Activated CD4-positive, alpha-beta T cell treated with anti-CD3 and anti-CD28 coated beads for 36 hours (primary cell): ENCODE results near the gene MSRB1. TPM values are rescaled to one million over a fixed set of nuclear protein-coding genes. Genes with fewer than 3 reads are reported as not detected.
"Not testable (repeated sequence)": the region's sequence is repeated elsewhere in the genome, so short reads cannot be mapped to it uniquely, and the experiment has no call there.

Experiments
- ATAC-seq: fragments of 200-7000 bp; cut with Tn5 transposase; one replicate; pipeline ENCODE4 v1.10.0; 2021; ENCODE audit warnings: mild to moderate bottlenecking, moderate library complexity
- CTCF ChIA-PET: fragments of 350-600 bp; sonication (Branson Sonifier 250); formaldehyde crosslinking; loops from one replicate; lab custom pipeline; 2021; ENCODE audit warnings: antibody characterized with exemption; lab: Charles Lee
- POLR2A ChIA-PET: fragments of 350-600 bp; sonication (Branson Sonifier 250); formaldehyde crosslinking; loops from one replicate; lab custom pipeline; 2021; ENCODE audit warnings: antibody characterized with exemption, inconsistent platforms; lab: Charles Lee
- DNase-seq: peaks from one replicate; pipeline ENCODE4 v3.0.0-alpha.2; 2020
- H3K27ac Mint-ChIP-seq: one replicate; pipeline ENCODE4 v1.8.0; 2021; ENCODE audit warnings: mixed read lengths
- H3K27me3 Mint-ChIP-seq: one replicate; pipeline ENCODE4 v1.8.0; 2021; ENCODE audit warnings: mixed read lengths
- H3K36me3 Mint-ChIP-seq: one replicate; pipeline ENCODE4 v1.8.0; 2021; ENCODE audit warnings: low read depth, mixed read lengths
- H3K4me1 Mint-ChIP-seq: one replicate; pipeline ENCODE4 v1.8.0; 2021; ENCODE audit warnings: mixed read lengths
- H3K4me3 Mint-ChIP-seq: one replicate; pipeline ENCODE4 v1.8.0; 2021; ENCODE audit warnings: mild to moderate bottlenecking, moderate library complexity, mixed read lengths
- H3K9me3 Mint-ChIP-seq: one replicate; pipeline ENCODE4 v1.8.0; 2021; ENCODE audit warnings: low read depth, mixed read lengths
- intact Hi-C, 2 experiments: fragments of 100-400 bp; cut with DNase I in 1 of 2; cut with micrococcal nuclease in 1 of 2; formaldehyde crosslinking; loops; one replicate each; pipeline versions ENCODE4 v1.14.2 to v1.15.1; 2022 to 2024; cut with DNase I, micrococcal nuclease
- total RNA-seq, 2 experiments: library from RNA; stranded (reverse); gene quantifications; one replicate each; pipeline ENCODE4 v1.2.3, GENCODE V29; 2021

The MSRB1 gene
- total RNA-seq, 2 experiments from 2014 or later = 17.3 to 21.8 TPM

DNA sequence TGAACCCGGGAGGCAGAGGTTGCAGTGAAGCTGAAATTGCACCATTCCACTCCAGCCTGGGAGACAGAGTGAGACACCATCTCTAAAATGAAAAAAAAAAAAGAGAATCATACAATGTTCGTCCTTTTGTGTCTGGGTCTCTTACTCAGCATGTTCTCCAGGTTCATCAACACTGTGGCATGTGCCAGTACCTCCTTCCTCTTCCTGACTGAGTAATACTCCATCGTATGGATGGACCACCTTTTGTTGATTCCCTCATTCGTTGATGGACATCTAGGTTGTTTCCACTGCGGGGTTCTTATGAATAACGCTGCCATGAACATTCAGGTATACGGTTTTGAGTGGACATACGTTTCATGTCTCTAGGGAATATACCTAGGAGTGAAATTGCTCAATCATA lies 20.6 kb downstream of the MSRB1 start:
- Mint-ChIP-seq H3K4me1 (no peaks in the 10 kb centered on the region), H3K9me3 (no peaks in the 10 kb centered on the region), H3K36me3 (no peaks in the 10 kb centered on the region), H3K4me3 (no peak overlapping the region), H3K27ac (no peak overlapping the region), H3K27me3 (peaks cover 39% of the 10 kb centered on the region)
- DNase-seq (no peak), ATAC-seq (no peak)
- CTCF ChIA-PET = no interaction called here
- intact Hi-C loops = no loop called here
- POLR2A ChIA-PET = no interaction called here

DNA sequence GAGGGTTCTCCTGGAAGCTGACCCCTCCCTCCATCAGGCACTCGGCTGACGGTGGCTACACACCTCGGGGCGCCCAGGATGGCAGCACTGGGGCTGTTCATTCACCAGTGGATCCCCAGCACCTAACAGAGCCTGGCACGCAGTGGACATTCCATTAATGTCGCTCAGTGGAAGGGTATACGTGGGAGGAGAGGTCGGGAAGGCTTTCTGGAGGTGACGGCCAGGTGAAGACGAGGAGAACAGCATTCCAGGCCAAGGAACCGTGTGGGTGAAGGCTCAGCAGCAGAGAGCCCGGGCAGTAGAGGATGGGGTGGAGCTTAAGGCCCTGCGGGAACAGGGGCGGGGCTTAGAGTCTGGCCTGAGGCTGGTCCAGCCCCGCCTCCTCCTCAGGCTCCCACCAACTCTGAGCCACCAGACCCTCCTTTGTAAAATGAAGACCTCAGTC lies 22.2 kb downstream of the MSRB1 start:
- ATAC-seq (peak; percentile 69), DNase-seq (peak; percentile 38)
- Mint-ChIP-seq H3K27ac (no peak overlapping the region), H3K36me3 (no peaks in the 10 kb centered on the region), H3K9me3 (no peaks in the 10 kb centered on the region), H3K4me3 (no peak overlapping the region), H3K4me1 (no peaks in the 10 kb centered on the region), H3K27me3 (peaks cover 48% of the 10 kb centered on the region)
- POLR2A ChIA-PET = no interaction called here
- intact Hi-C loops = no loop called here
- CTCF ChIA-PET = no interaction called here

DNA sequence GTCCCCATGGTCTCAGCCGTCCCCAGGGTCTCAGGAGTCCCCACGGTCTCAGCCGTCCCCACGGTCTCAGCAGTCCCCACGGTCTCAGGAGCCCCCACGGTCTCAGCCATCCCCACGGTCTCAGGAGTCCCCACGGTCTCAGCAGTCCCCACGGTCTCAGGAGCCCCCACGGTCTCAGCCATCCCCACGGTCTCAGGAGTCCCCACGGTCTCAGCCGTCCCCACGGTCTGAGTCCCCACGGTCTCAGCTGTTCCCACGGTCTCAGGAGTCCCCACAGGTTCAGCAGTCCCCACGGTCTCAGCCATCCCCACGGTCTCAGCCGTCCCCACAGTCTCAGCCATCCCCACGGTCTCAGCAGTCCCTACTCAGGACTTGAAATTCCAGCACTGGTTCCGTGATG lies 22.9 kb downstream of the MSRB1 start:
- peaks cover 51% of the 10 kb centered on the region for H3K27me3 Mint-ChIP-seq
- H3K36me3 Mint-ChIP-seq, DNase-seq, H3K27ac Mint-ChIP-seq, H3K4me3 Mint-ChIP-seq, H3K9me3 Mint-ChIP-seq, POLR2A ChIA-PET, intact Hi-C loops, ATAC-seq, CTCF ChIA-PET, H3K4me1 Mint-ChIP-seq: not testable (repeated sequence)

DNA sequence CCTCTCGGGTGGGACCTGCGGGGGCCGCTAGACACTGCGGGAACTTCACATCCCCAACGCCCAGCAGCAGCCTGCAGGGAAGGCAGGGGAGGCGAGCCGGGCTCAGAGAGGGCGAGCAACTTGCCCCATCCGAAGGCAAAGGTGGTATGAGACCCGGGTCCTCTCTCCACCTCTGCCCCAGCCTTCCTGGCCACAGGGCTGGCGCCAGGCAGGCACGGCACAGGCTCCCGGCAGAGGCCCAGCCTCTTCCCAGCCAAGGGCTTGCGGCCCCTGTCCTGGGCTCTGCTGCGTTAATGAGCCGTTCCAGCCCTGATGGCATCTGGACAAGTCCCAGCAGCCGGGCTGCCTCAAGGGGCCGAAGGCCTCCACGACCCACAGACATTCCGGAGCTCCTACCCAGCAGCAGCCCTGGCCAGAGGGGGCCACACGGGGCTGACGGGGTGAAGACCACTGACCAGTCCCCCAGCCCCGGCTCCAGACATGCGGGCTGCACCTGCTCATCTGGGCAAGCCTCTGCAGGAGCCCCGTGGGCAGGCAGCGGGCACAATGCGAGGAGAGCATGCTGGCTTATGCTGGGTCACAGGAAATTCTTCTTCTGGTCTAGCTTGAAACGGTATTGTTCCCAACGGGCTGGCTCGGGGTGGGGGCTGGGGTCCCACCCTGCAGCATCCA lies 23.5 kb downstream of the MSRB1 start:
- ATAC-seq = no peak
- ChIA-PET POLR2A (no interaction called here), CTCF (no interaction called here)
- intact Hi-C loops = no loop called here
- H3K27me3 Mint-ChIP-seq = peaks cover 52% of the 10 kb centered on the region
- H3K4me1 Mint-ChIP-seq = no peaks in the 10 kb centered on the region
- DNase-seq = no peak
- no peak overlapping the region for H3K27ac Mint-ChIP-seq
- H3K9me3 Mint-ChIP-seq = no peaks in the 10 kb centered on the region
- H3K36me3 Mint-ChIP-seq = no peaks in the 10 kb centered on the region
- no peak overlapping the region for H3K4me3 Mint-ChIP-seq

DNA sequence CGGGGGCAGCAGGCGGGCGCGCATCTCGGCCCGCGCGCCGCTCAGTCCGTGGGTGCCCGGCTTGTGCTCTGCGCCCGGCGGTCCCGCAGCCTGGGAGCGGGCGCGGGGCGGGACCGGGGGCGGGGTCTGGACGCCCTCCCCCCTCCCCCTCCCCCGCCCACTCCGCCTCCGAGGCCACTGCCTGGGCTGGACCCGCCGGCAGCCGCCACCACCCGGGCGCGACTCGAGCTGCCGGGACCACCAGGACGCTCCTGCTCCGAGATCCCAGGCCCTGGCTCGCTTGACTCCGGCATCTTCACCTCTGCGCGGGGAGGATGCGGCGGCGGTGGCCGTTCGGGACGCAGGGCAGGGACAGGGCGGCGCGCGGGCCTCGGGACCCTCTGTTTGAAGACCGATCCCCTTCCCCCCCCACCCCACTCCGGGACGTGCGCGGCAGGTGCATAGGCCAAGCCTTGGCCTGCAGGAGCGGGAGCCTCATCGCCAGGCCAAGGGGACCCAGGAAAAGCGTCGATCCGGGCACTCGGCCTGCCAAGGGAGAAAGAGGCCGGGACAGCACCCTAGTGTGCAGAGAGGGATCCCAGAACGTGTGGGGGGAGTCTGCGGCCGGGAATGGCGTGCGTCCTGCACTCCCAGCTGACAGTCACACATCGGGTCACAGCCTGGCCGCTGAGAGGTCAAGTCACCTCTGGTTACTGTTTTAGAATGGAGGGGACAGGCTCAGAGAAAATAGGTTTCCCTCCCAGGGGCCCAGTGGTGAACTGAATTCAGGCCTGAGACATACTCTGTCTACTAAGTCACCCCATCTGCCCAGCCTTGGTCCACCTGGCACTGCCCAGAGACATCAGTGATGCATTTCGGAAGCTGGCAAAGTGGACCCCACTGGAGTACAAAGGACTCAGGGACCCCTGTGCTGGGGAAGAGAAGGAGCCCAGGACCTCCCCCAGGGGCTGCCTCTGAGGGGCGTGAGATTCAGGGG lies 24.4 kb downstream of the MSRB1 start, which contains the start of gene HS3ST6:
HS3ST6 (minus strand) TSS at position 65 of the 976 bp plus-strand sequence. CDS start 92 bp downstream, outside the sequence.
- no peak for DNase-seq
- ATAC-seq = no peak
- no peak within 1 kb of the TSS for H3K27ac Mint-ChIP-seq
- ChIA-PET POLR2A (no interaction called here), CTCF (interaction anchor here (0.7 kb wide), 1 partner anchor 104 kb away, joined by 3 read pairs; no protein-coding TSS in a partner anchor)
- no peaks in the 10 kb centered on the region for H3K9me3 Mint-ChIP-seq
- H3K36me3 Mint-ChIP-seq = no peaks in the 10 kb centered on the region
- H3K4me1 Mint-ChIP-seq = no peaks in the 10 kb centered on the region
- no peak within 1 kb of the TSS for H3K4me3 Mint-ChIP-seq
- peaks cover 52% of the 10 kb centered on the region for H3K27me3 Mint-ChIP-seq
- intact Hi-C loops = no loop called here

DNA sequence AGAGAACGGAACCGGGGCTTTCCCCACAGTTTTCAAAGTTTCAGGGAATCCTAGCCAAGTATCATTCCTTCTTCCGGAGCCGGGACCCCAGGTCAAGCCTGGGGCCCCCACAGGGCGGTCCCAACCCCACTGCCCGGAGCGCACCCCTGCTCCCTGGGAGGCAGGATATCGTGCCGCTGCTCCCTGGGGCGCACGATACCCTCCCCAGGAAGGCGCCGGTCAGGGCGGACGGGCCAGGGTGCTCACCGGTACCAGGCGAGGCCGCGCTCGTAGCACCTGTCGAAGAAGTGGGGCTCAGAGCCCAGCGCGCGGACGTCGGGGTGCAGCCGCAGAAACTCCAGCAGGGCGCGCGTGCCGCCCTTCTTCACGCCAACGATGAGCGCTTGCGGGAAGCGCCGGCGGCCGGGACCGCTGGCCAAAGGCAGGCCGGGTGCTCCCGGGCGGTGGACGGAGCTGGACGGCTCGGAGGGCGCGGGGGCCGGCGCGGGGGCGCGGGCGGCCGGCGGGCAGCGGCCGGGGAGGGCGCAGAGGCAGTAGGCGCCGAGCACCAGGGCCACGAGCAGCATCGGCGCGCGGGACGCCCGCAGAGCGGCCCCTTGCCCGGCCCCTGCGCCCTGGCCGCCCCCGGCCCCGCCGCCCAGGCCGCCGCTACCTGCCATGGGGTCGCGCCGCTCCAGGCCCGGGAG lies 25.2 kb downstream of the MSRB1 start:
- intact Hi-C loops = no loop called here
- Mint-ChIP-seq H3K4me3 (no peak overlapping the region), H3K36me3 (no peaks in the 10 kb centered on the region), H3K4me1 (no peaks in the 10 kb centered on the region), H3K27me3 (peaks cover 47% of the 10 kb centered on the region), H3K9me3 (no peaks in the 10 kb centered on the region), H3K27ac (no peak overlapping the region)
- ChIA-PET POLR2A (no interaction called here), CTCF (interaction anchor here (0.7 kb wide), 1 partner anchor 105 kb away, joined by 3 read pairs; no protein-coding TSS in a partner anchor)
- ATAC-seq (no peak), DNase-seq (no peak)

DNA sequence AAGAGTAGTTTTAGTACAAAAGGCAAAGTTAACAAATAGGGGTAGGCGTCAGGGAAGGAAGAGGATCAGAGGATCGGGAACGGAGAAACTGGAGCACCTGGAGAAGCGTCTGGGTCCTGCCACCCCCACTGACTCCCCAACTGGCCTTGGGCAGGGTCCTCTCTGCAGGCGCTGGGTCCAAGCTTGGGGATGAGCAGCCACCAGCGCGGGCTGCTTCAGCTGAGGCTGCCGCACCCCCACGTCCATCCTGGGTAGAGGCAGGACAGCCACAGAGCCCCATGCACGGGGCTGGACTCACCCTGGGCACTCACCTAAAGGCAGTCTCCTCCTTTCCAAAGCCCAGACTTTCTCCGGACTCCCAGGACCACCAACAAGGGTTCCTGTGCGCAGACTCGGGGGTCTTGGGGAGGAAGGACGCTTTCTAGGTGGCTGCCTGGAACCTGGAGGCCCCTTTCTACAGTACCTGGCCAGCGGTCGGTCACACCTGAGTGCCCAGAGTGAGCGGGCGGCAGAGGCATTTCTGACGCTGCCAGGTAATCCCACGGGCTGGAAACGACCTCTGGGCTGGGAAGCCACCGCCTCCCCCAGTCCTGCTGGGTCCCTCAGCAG lies 25.8 kb downstream of the MSRB1 start:
- Mint-ChIP-seq H3K36me3 (no peaks in the 10 kb centered on the region), H3K9me3 (no peaks in the 10 kb centered on the region), H3K4me3 (no peak overlapping the region), H3K27ac (no peak overlapping the region), H3K4me1 (no peaks in the 10 kb centered on the region), H3K27me3 (peaks cover 41% of the 10 kb centered on the region)
- intact Hi-C loops = no loop called here
- ChIA-PET CTCF (no interaction called here), POLR2A (interaction anchor here (0.6 kb wide), 1 partner anchor 66 kb away, joined by 3 read pairs; no protein-coding TSS in a partner anchor)
- ATAC-seq (no peak), DNase-seq (no peak)

DNA sequence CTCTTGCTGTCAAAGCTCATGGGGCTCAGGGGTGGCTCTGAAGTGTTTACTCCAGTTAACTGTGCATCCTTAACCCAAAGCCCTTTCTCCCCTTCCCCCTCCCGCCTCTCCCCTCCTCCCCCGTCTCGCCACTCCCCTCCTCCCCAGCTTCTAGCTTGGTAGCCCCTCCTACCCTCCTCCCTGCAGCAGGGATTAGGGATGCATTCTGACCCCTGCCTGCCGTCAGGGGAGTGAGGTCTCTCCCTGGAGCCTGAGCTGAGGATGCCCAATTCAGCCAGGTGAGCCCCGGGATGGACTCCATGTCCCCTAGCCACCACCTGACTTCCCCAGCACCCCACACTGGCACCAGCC lies 26.4 kb downstream of the MSRB1 start:
- Mint-ChIP-seq H3K4me1 (no peaks in the 10 kb centered on the region), H3K27me3 (peaks cover 41% of the 10 kb centered on the region), H3K9me3 (no peaks in the 10 kb centered on the region), H3K36me3 (no peaks in the 10 kb centered on the region), H3K27ac (no peak overlapping the region), H3K4me3 (no peak overlapping the region)
- DNase-seq (no peak), ATAC-seq (no peak)
- intact Hi-C loops = no loop called here
- CTCF ChIA-PET = no interaction called here
- POLR2A ChIA-PET = interaction anchor here (0.6 kb wide), 2 partner anchors 65 to 670 kb away, joined by 3 to 4 read pairs; no protein-coding TSS in a partner anchor

DNA sequence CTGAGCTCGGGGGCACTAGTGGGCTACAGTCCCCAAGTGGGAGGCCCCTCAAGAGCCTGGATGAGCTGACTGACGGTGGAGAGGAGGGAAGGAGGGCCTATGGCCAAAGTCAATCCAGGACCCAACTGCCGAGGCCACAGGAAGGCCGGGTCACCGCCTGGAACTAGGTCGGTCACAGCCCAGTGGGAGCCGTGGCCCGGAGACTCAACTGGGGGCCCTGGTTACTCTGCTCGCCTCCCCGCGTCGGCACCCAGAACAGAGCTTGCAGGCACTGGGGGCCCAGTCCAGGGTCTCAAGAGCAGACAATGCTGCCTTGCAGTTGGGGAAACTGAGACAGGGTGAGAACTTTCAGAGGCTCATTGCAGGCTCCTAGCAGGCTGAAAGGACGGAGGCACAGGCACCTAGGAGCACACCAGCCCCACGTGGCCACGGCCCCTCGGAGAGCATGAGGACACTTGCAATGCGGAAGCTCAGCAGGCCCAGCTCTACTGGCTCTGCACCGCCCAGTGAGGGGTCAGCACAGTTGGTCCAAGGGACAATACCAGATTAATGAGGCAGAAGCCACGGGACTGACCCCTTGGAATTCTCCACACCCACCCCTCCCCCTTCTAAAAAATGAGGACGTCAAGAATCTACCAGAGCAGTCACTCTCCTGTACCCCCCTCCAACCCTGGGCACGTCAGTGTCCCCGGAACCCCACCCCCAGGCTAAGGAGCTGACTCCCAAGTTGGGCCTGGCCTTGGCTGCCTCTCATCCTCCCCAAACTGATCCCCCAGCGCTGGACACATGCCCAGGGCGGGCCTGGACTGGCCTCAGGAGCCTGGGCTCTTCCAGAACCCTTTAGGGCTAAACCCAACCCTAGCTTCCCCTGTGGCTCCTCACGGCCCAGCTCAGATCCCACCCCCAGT lies 27.0 kb downstream of the MSRB1 start:
- ChIA-PET CTCF (interaction anchor here (0.5 to 0.6 kb wide), 2 partner anchors 23 to 498 kb away, joined by 4 read pairs; no protein-coding TSS in a partner anchor), POLR2A (interaction anchor here (0.6 kb wide), 1 partner anchor 670 kb away, joined by 4 read pairs; no protein-coding TSS in a partner anchor)
- intact Hi-C loops = no loop called here

DNA sequence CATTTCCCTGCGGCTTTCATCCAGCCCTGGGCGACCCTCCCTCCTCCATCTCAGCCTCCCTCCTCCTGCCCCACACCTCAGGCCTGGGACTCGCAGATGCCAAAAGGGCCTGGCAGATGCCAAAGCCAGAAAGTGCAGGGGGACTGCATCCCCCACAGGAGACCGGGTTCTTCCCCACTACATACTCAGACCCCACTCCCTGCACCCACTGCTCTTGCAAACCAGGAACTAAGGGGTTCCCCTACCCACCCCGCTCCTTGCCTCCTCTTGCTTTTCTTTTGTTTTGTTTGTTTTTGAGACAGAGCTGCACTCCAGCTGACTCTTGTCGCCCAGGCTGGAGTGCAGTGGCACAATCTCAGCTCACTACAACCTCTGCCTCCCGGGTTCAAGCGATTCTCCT lies 28.0 kb downstream of the MSRB1 start:
- Mint-ChIP-seq H3K27me3 (peaks cover 26% of the 10 kb centered on the region), H3K4me1 (no peaks in the 10 kb centered on the region), H3K36me3 (no peaks in the 10 kb centered on the region), H3K9me3 (no peaks in the 10 kb centered on the region), H3K4me3 (no peak overlapping the region), H3K27ac (no peak overlapping the region)
- ChIA-PET CTCF (interaction anchor here (0.6 kb wide), 1 partner anchor 499 kb away, joined by 4 read pairs; no protein-coding TSS in a partner anchor), POLR2A (no interaction called here)
- ATAC-seq (no peak), DNase-seq (no peak)
- intact Hi-C loops = no loop called here

More for the DNA sequence above, 27.0 kb downstream of the MSRB1 start:
- DNase-seq = no peak
- H3K4me3 Mint-ChIP-seq = no peak overlapping the region
- H3K27ac Mint-ChIP-seq = no peak overlapping the region
- no peaks in the 10 kb centered on the region for H3K4me1 Mint-ChIP-seq
- H3K27me3 Mint-ChIP-seq = peaks cover 35% of the 10 kb centered on the region
- H3K9me3 Mint-ChIP-seq = no peaks in the 10 kb centered on the region
- no peaks in the 10 kb centered on the region for H3K36me3 Mint-ChIP-seq
- ATAC-seq = no peak
